Epithelial cell of esophagus (primary cell): Measurements from ENCODE around the gene PPIAL4G.
"Not testable (repeated sequence)": the region's sequence is repeated elsewhere in the genome, so short reads cannot be mapped to it uniquely, and the experiment has no call there.

Experiments
- DNase-seq: peaks from one replicate; pipeline ENCODE4 v3.0.0; 2010; ENCODE audit warnings: low read depth
- H3K4me3 ChIP-seq: 2 replicates; pipeline ENCODE4 v1.5.1; 2011; ENCODE audit warnings: mild to moderate bottlenecking, low read length, control low read depth
- CTCF ChIP-seq: IDR thresholded peaks from 2 replicates; pipeline ENCODE4 v1.5.1; 2011; ENCODE audit warnings: low read depth, mild to moderate bottlenecking, low read length, control low read depth, inconsistent platforms; ENCODE audit not compliant: insufficient read depth; ENCODE audit errors: missing control alignments

The PPIAL4G gene

GRCh38 chr1:148435406-148435805 lies 47.7 kb downstream of the PPIAL4G start:
- no peak overlapping the region for H3K4me3 ChIP-seq
- no peak for TF ChIP-seq CTCF
- no peak for DNase-seq

DNA sequence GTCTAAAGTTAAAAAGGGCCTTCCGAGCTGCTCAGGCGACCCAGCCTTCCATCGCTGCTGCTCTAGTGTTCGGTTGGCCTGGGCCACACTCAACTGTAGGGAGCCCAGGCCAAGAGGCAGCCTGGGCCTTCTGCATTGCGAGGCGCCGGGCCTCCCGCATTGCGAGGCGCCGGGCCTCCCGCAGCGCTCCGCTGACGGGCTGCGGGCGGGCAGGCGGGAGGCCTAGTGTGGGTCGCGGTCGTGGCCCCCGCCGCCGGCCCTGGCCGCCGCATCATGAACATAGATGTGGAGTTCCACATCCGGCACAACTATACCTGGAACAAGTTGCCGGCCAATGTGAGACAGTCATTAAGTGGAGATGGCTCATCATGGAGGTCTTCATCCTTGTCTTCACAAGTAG lies 48.3 kb downstream of the PPIAL4G start:
- TF ChIP-seq CTCF, result no peak
- no peak overlapping the region for H3K4me3 ChIP-seq
- no peak for DNase-seq

DNA sequence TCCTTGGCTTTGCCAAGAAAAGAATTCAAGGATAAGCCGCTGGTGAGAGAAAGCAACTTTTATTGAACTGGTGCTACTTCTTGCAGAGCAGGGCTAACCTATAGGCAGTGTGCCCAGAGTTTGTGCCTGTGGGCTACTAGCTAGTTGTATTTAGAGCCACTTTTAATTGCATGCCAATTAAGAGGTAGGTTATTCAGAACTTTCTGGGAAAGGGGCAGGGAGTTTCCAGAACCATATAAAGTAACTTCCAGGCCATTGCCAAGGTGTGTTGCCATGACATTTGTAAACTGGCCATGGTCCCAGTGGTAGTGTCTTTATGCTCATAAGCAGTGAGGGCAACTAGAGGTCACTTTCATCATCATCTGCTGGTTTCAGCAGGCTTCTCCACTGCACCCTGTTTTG lies 50.2 kb downstream of the PPIAL4G start:
- DNase-seq, result not testable (repeated sequence)

More for the DNA sequence above, 50.2 kb downstream of the PPIAL4G start:
- H3K4me3 ChIP-seq, result not testable (repeated sequence)
